Suprapubic skin (tissue), 4 donors: ENCODE results near the gene FRAT2. TPM values are rescaled to one million over a fixed set of nuclear protein-coding genes. Genes with fewer than 3 reads are reported as not detected.

Source experiments
- DNase-seq, 2 donors: peaks; one replicate each; pipeline ENCODE4 v3.0.0-alpha.2; 2019; ENCODE audit warnings: low spot score in 2 of 2
- H3K27ac ChIP-seq: fragments of 200-600 bp; sonication (generic); one replicate; pipeline ENCODE4 v1.5.1; 2019
- H3K27me3 ChIP-seq: fragments of 200-600 bp; sonication (generic); one replicate; pipeline ENCODE4 v1.5.1; 2019
- H3K36me3 ChIP-seq: fragments of 200-600 bp; sonication (generic); one replicate; pipeline ENCODE4 v1.5.1; 2019
- H3K4me1 ChIP-seq: fragments of 200-600 bp; sonication (generic); one replicate; pipeline ENCODE4 v1.5.1; 2019
- H3K4me3 ChIP-seq: fragments of 200-600 bp; sonication (generic); one replicate; pipeline ENCODE4 v1.5.1; 2019; ENCODE audit warnings: mild to moderate bottlenecking
- H3K9me3 ChIP-seq: fragments of 200-600 bp; sonication (generic); one replicate; pipeline ENCODE4 v1.5.1; 2019
- EP300 ChIP-seq: sonication (generic); formaldehyde crosslinking; IDR thresholded peaks from one replicate; pipeline ENCODE4 v1.6.1; 2017; ENCODE audit warnings: antibody characterized with exemption
- POLR2A ChIP-seq, 2 donors: fragments of 450-650 bp; IDR thresholded peaks; one replicate each; pipeline ENCODE4 v1.6.1; 2017; ENCODE audit warnings: antibody characterized with exemption in 2 of 2, mild to moderate bottlenecking in 2 of 2, moderate library complexity in 2 of 2
- POLR2AphosphoS5 ChIP-seq, 3 donors: sonication (generic); formaldehyde crosslinking; IDR thresholded peaks; one replicate each; pipeline ENCODE4 v1.6.1; 2017; ENCODE audit warnings: antibody characterized with exemption in 3 of 3
- WGBS: methylation state at CpG from one replicate; pipeline ENCODE4 v1.1.5; 2018; 5-methylcytosine and 5-hydroxymethylcytosine counted together
- total RNA-seq, 4 donors: library from RNA; depleted of rRNA; stranded (reverse); fragments of >200 nt; gene quantifications; one replicate each; pipeline ENCODE4 v1.1.0, GENCODE V29; 2016
- TF ChIP-seq, protein P1 (sequence below), 2 donors: fragments of 200-600 bp in 1 of 2; fragments of 450-650 bp in 1 of 2; sonication (generic) in 1 of 2; IDR thresholded peaks; one replicate each; pipeline ENCODE4 v1.5.1; 2016 to 2019; ENCODE audit warnings: antibody characterized with exemption in 2 of 2, mild to moderate bottlenecking in 1 of 2, moderate library complexity in 1 of 2

The FRAT2 gene
- total RNA-seq, 4 donors from 2014 or later: 30.9 to 58.0 (median 38.4) TPM

DNA sequence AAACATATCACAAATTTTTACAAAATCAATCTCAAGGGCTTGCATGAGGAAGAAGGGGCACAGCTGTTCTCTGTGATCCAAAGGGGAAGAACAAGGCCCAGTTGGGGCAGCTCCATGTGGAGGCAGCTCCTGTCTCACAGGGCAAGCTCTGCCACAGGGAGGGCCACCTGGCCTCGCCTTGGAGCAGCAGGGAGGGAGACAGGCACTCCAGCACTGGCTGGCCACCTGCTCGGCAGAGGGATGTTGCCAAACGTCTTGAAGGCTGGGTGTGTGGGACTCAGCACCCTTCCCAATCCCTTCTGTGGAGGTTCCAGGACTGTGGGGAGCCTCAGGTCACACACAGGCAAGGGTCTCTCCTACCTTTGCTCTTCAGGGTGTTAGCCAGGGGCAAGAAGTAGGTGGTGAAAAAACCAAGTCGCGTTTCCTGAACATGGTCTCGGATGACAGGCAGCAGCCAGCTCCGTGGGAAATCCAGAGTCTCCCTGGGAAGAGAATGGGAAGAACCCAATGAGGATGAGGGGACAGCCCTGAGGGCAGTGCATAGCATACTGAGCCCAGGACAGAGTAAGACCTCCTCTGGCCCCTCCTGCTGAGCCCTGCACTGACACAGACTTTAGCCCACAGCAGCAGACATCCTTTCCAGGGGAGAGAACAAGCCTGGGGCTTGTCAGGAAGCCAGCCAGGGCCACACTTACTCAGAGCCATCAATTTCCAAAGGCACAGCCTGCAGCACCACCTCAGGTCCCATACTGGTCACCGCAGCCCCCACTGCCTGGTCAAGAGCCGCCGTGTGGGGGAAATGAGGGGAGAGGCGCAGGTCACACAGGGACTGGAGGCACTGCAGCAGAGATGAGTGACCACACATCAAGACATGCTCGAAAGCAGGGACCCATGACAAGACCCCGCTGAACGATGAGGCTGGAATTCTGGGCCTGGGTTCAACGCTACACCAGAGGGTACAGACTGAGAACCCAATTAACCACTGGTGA, 44.7 kb upstream of the FRAT2 start:
- DNase-seq: no peak
- Histone ChIP-seq H3K36me3 (peaks cover 80% of the 10 kb centered on the region), H3K4me3 (no peak overlapping the region), H3K4me1 (no peaks in the 10 kb centered on the region), H3K27ac (no peak overlapping the region), H3K27me3 (no peaks in the 10 kb centered on the region), H3K9me3 (no peaks in the 10 kb centered on the region)
- no peak for TF ChIP-seq EP300
- TF ChIP-seq POLR2AphosphoS5 (IDR thresholded peaks at IDR 0.05): no peak
- TF ChIP-seq POLR2A (IDR thresholded peaks at IDR 0.05): no peak
- TF ChIP-seq, protein P1, sequence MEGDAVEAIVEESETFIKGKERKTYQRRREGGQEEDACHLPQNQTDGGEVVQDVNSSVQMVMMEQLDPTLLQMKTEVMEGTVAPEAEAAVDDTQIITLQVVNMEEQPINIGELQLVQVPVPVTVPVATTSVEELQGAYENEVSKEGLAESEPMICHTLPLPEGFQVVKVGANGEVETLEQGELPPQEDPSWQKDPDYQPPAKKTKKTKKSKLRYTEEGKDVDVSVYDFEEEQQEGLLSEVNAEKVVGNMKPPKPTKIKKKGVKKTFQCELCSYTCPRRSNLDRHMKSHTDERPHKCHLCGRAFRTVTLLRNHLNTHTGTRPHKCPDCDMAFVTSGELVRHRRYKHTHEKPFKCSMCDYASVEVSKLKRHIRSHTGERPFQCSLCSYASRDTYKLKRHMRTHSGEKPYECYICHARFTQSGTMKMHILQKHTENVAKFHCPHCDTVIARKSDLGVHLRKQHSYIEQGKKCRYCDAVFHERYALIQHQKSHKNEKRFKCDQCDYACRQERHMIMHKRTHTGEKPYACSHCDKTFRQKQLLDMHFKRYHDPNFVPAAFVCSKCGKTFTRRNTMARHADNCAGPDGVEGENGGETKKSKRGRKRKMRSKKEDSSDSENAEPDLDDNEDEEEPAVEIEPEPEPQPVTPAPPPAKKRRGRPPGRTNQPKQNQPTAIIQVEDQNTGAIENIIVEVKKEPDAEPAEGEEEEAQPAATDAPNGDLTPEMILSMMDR (IDR thresholded peaks at IDR 0.05): no peak
- 88% methylated on average over 14 of the region's 15 CpGs for WGBS

DNA sequence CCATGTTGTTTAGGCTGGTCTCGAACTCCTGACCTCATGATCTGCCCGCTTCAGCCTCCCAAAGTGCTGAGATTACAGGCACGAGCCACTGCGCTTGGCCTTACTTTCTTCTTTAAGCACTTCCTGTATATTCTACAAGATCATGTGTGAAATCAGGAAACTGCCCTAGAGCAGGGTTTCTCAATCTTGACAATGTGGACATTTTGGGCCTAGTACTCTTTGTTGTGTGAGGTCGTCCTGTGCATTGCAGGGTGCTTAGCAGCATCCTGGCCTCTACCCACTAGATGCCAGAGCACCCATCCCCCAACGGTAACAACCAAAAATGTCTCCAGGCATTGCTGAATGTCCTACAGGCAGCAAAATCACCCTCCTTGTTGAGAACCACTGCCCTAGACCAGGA, 41.9 kb upstream of the FRAT2 start:
- Histone ChIP-seq H3K27ac (no peak overlapping the region), H3K4me3 (no peak overlapping the region), H3K36me3 (peaks cover 88% of the 10 kb centered on the region), H3K4me1 (no peaks in the 10 kb centered on the region), H3K9me3 (no peaks in the 10 kb centered on the region), H3K27me3 (no peaks in the 10 kb centered on the region)
- WGBS: 95% methylated on average over 6 of the region's 6 CpGs
- no peak for TF ChIP-seq POLR2A (IDR thresholded peaks at IDR 0.05)
- TF ChIP-seq POLR2AphosphoS5 (IDR thresholded peaks at IDR 0.05): no peak
- TF ChIP-seq, protein P1 (IDR thresholded peaks at IDR 0.05): no peak
- no peak for TF ChIP-seq EP300
- no peak for DNase-seq

- DNase-seq: no peak
- H3K36me3 ChIP-seq: peaks cover 88% of the 10 kb centered on the region
- no peaks in the 10 kb centered on the region for H3K27me3 ChIP-seq
- 95% methylated on average over 3 of the region's 10 CpGs for WGBS
- no peak for TF ChIP-seq EP300
- TF ChIP-seq, protein P1 (IDR thresholded peaks at IDR 0.05): no peak
- no peak for TF ChIP-seq POLR2AphosphoS5 (IDR thresholded peaks at IDR 0.05)
- TF ChIP-seq POLR2A (IDR thresholded peaks at IDR 0.05): no peak
- H3K27ac ChIP-seq: no peak overlapping the region
- H3K4me3 ChIP-seq: no peak overlapping the region
- no peaks in the 10 kb centered on the region for H3K9me3 ChIP-seq
- H3K4me1 ChIP-seq: no peaks in the 10 kb centered on the region
Measured at GRCh38 chr10:97373456-97373855, 38.9 kb upstream of the FRAT2 start.

DNA sequence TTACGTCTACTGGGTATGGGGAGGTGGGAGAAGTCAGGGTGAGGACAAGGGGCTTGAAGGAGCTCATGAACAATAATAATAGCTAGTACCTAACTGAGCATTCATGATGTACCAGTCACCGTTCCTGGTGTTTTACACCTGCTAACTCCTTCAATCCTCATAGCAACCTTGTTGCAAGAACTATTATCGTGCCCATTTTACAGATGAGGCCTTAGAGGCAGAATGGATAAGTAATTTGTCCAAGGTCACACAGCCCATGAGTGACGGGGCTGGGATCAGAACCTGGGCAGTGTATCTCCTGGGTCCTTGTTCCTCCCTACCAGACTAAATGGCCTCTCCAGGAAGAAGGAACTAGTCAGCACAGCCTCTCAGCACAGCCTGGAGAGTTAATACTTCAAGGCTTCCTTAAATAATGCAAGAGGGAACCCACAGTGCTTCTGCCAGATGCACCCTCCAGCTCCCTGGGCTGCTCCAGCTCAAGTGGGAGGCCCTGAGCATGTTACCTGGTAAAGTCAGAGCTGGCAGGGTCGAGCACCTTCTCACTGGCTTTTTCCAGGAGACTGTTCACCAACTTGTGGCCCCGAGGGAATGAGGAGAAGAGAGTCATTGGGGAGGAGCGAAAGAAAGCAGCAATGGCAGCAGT, 37.8 kb upstream of the FRAT2 start:
- no peaks in the 10 kb centered on the region for H3K27me3 ChIP-seq
- peaks cover 88% of the 10 kb centered on the region for H3K36me3 ChIP-seq
- no peak overlapping the region for H3K27ac ChIP-seq

More for the DNA sequence above, 37.8 kb upstream of the FRAT2 start:
- Histone ChIP-seq H3K9me3 (no peaks in the 10 kb centered on the region), H3K4me3 (no peak overlapping the region), H3K4me1 (no peaks in the 10 kb centered on the region)
- no peak for DNase-seq
- WGBS: 93% methylated on average over 7 of the region's 7 CpGs
- TF ChIP-seq EP300 (no peak), POLR2A (IDR thresholded peaks at IDR 0.05) (no peak), POLR2AphosphoS5 (IDR thresholded peaks at IDR 0.05) (no peak)
- TF ChIP-seq, protein P1 (IDR thresholded peaks at IDR 0.05): no peak
